WTC11 (cell line): ENCODE measurements around the gene MASP2. TPM values are rescaled to one million over a fixed set of nuclear protein-coding genes. Genes with fewer than 3 reads are reported as not detected.

Source experiments
- ATAC-seq: fragments of 200-7000 bp; cut with Tn5 transposase; 2 replicates; pipeline ENCODE4 v1.10.0; 2021; ENCODE audit warnings: mild to moderate bottlenecking, moderate library complexity
- CTCF ChIA-PET: fragments of 300-600 bp; sonication (Branson Sonifier 250); formaldehyde crosslinking; loops from one replicate; lab custom pipeline; 2021; ENCODE audit warnings: antibody characterized with exemption; lab: Charles Lee
- POLR2A ChIA-PET: fragments of 350-600 bp; sonication (Branson Sonifier 250); formaldehyde crosslinking; loops from one replicate; lab custom pipeline; 2021; ENCODE audit warnings: antibody characterized with exemption; lab: Charles Lee
- DNase-seq: peaks from one replicate; pipeline ENCODE4 v3.0.0; 2021; ENCODE audit warnings: low spot score
- H3K27ac Mint-ChIP-seq: 2 replicates; pipeline ENCODE4 v1.8.0; 2021; ENCODE audit warnings: mixed read lengths
- H3K27me3 Mint-ChIP-seq: 2 replicates; pipeline ENCODE4 v1.8.0; 2021; ENCODE audit warnings: low read depth, mild to moderate bottlenecking, moderate library complexity, mixed read lengths
- H3K36me3 Mint-ChIP-seq: 2 replicates; pipeline ENCODE4 v1.8.0; 2021; ENCODE audit warnings: mixed read lengths
- H3K4me1 Mint-ChIP-seq: 2 replicates; pipeline ENCODE4 v1.8.0; 2022; ENCODE audit warnings: mixed read lengths
- H3K4me3 Mint-ChIP-seq: 2 replicates; pipeline ENCODE4 v1.8.0; 2021; ENCODE audit warnings: mild to moderate bottlenecking, moderate library complexity, mixed read lengths
- H3K9me3 Mint-ChIP-seq: 2 replicates; pipeline ENCODE4 v1.8.0; 2021; ENCODE audit warnings: mixed read lengths
- ATF1 ChIP-seq: sonication (generic); formaldehyde crosslinking; IDR thresholded peaks from 2 replicates; pipeline ENCODE4 v1.8.1; 2023; ENCODE audit warnings: mild to moderate bottlenecking, moderate library complexity, missing genetic modification reagents
- CBFB ChIP-seq: sonication (generic); formaldehyde crosslinking; IDR thresholded peaks from 2 replicates; pipeline ENCODE4 v1.8.1; 2022; ENCODE audit warnings: mild to moderate bottlenecking, low read depth, missing genetic modification reagents
- ESRRA ChIP-seq: sonication (generic); formaldehyde crosslinking; IDR thresholded peaks from 2 replicates; pipeline ENCODE4 v1.8.1; 2022; ENCODE audit warnings: mild to moderate bottlenecking, missing genetic modification reagents, borderline replicate concordance
- FOXJ3 ChIP-seq: sonication (generic); formaldehyde crosslinking; IDR thresholded peaks from 2 replicates; pipeline ENCODE4 v1.9.0; 2021; ENCODE audit warnings: missing genetic modification reagents, mild to moderate bottlenecking, borderline replicate concordance
- FOXP1 ChIP-seq: sonication (generic); formaldehyde crosslinking; IDR thresholded peaks from 2 replicates; pipeline ENCODE4 v1.8.0; 2022; ENCODE audit warnings: missing genetic modification reagents, mild to moderate bottlenecking, moderate library complexity, borderline replicate concordance
- MYBL2 ChIP-seq: sonication (generic); formaldehyde crosslinking; IDR thresholded peaks from 2 replicates; pipeline ENCODE4 v1.8.1; 2023; ENCODE audit warnings: mild to moderate bottlenecking, moderate library complexity, missing genetic modification reagents
- NFATC4 ChIP-seq: fragments of 250-450 bp; sonication (Bioruptor Pico); IDR thresholded peaks from 2 replicates; pipeline ENCODE4 v1.9.0; 2021; ENCODE audit warnings: mild to moderate bottlenecking
- TP53 ChIP-seq: sonication (generic); formaldehyde crosslinking; IDR thresholded peaks from 2 replicates; pipeline ENCODE4 v1.8.1; 2023; ENCODE audit warnings: mild to moderate bottlenecking, missing genetic modification reagents
- ZNF416 ChIP-seq: fragments of 250-450 bp; sonication (Bioruptor Pico); IDR thresholded peaks from 2 replicates; pipeline ENCODE4 v1.9.0; 2021; ENCODE audit warnings: mild to moderate bottlenecking, inconsistent platforms
- ZNF423 ChIP-seq: fragments of 250-450 bp; sonication (Bioruptor Pico); IDR thresholded peaks from 2 replicates; pipeline ENCODE4 v2.1.2; 2022; ENCODE audit warnings: mild to moderate bottlenecking, moderate library complexity
- total RNA-seq: library from RNA; stranded (reverse); gene quantifications from 3 replicates; pipeline ENCODE4 v1.2.3, GENCODE V29; 2021
- TF ChIP-seq, protein P1 (sequence below): sonication (generic); formaldehyde crosslinking; IDR thresholded peaks from 2 replicates; pipeline ENCODE4 v1.8.0; 2022; ENCODE audit warnings: mild to moderate bottlenecking, missing genetic modification reagents
- TF ChIP-seq, protein P2 (sequence below): sonication (generic); formaldehyde crosslinking; IDR thresholded peaks from 2 replicates; pipeline ENCODE4 v1.8.1; 2022; ENCODE audit warnings: mild to moderate bottlenecking, missing genetic modification reagents, moderate library complexity, borderline replicate concordance
- TF ChIP-seq, protein P3 (sequence below): sonication (generic); formaldehyde crosslinking; IDR thresholded peaks from 2 replicates; pipeline ENCODE4 v1.8.1; 2023; ENCODE audit warnings: mild to moderate bottlenecking, missing genetic modification reagents
- TF ChIP-seq, protein P4 (sequence below): sonication (generic); formaldehyde crosslinking; IDR thresholded peaks from 2 replicates; pipeline ENCODE4 v1.8.0; 2023; ENCODE audit warnings: missing genetic modification reagents
- TF ChIP-seq, protein P5 (sequence below): sonication (generic); formaldehyde crosslinking; conservative IDR thresholded peaks from 2 replicates; pipeline ENCODE4 v1.8.1; 2023; ENCODE audit warnings: mild to moderate bottlenecking, low read depth, missing genetic modification reagents, moderate library complexity
- TF ChIP-seq, protein P6 (sequence below): sonication (generic); formaldehyde crosslinking; IDR thresholded peaks from 2 replicates; pipeline ENCODE4 v1.8.0; 2023; ENCODE audit warnings: mild to moderate bottlenecking, missing genetic modification reagents

MASP2 gene
- total RNA-seq, 1 experiment from 2014 or later: 0.57 TPM

DNA sequence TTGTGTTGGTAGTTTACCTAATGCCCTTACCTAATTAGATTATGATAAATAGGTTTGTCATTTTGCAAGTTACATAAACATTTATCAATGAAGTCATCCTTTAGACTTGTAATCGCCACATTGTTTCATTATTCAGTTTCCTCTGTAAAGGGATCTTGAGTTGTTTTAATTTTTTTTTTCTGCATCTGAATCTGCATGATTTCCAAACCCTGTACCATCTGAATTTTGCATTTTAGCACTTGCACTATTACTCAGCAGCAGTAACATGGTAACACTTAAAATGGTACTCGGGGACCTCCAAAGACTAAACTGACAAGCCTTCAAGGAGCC lies 22.2 kb downstream of the MASP2 start (continued):
- TF ChIP-seq, protein P1, sequence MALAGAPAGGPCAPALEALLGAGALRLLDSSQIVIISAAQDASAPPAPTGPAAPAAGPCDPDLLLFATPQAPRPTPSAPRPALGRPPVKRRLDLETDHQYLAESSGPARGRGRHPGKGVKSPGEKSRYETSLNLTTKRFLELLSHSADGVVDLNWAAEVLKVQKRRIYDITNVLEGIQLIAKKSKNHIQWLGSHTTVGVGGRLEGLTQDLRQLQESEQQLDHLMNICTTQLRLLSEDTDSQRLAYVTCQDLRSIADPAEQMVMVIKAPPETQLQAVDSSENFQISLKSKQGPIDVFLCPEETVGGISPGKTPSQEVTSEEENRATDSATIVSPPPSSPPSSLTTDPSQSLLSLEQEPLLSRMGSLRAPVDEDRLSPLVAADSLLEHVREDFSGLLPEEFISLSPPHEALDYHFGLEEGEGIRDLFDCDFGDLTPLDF (CRISPR knock-in tag): no peak
- TF ChIP-seq, protein P2, sequence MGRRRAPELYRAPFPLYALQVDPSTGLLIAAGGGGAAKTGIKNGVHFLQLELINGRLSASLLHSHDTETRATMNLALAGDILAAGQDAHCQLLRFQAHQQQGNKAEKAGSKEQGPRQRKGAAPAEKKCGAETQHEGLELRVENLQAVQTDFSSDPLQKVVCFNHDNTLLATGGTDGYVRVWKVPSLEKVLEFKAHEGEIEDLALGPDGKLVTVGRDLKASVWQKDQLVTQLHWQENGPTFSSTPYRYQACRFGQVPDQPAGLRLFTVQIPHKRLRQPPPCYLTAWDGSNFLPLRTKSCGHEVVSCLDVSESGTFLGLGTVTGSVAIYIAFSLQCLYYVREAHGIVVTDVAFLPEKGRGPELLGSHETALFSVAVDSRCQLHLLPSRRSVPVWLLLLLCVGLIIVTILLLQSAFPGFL: no peak
- TF ChIP-seq, protein P3, sequence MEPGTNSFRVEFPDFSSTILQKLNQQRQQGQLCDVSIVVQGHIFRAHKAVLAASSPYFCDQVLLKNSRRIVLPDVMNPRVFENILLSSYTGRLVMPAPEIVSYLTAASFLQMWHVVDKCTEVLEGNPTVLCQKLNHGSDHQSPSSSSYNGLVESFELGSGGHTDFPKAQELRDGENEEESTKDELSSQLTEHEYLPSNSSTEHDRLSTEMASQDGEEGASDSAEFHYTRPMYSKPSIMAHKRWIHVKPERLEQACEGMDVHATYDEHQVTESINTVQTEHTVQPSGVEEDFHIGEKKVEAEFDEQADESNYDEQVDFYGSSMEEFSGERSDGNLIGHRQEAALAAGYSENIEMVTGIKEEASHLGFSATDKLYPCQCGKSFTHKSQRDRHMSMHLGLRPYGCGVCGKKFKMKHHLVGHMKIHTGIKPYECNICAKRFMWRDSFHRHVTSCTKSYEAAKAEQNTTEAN (CRISPR knock-in tag): no peak

DNA sequence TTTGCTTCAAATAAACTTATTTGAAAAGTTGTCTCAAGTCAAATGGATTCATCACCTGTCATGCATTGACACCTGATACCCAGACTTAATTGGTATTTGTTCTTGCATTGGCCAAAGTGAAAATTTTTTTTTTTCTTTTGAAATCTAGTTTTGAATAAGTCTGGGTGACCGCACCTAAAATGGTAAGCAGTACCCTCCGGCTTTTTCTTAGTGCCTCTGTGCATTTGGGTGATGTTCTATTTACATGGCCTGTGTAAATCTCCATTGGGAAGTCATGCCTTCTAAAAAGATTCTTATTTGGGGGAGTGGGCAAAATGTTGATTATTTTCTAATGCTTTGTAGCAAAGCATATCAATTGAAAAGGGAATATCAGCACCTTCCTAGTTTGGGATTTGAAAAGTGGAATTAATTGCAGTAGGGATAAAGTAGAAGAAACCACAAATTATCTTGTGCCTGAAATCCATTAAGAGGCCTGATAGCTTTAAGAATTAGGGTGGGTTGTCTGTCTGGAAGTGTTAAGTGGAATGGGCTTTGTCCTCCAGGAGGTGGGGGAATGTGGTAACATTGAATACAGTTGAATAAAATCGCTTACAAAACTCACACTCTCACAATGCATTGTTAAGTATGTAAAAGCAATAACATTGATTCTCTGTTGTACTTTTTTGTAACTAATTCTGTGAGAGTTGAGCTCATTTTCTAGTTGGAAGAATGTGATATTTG lies 22.7 kb downstream of the MASP2 start:
- CTCF ChIA-PET: interaction anchor here (0.6 kb wide), 1 partner anchor 821 kb away, joined by 3 read pairs; no protein-coding TSS in a partner anchor
- Mint-ChIP-seq H3K4me3 (no peak overlapping the region), H3K27ac (peak overlapping the region; percentile 63), H3K9me3 (no peaks in the 10 kb centered on the region), H3K4me1 (peaks cover 7% of the 10 kb centered on the region; the same call in 1 of the 2 replicates)
- POLR2A ChIA-PET: no interaction called here
- no peak for ATAC-seq
- TF ChIP-seq, protein P4, sequence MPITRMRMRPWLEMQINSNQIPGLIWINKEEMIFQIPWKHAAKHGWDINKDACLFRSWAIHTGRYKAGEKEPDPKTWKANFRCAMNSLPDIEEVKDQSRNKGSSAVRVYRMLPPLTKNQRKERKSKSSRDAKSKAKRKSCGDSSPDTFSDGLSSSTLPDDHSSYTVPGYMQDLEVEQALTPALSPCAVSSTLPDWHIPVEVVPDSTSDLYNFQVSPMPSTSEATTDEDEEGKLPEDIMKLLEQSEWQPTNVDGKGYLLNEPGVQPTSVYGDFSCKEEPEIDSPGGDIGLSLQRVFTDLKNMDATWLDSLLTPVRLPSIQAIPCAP (CRISPR knock-in tag): no peak
- TF ChIP-seq MYBL2 (no peak), FOXJ3 (CRISPR knock-in tag) (no peak), NFATC4 (CRISPR knock-in tag) (no peak), ZNF423 (no peak), CBFB (CRISPR knock-in tag) (no peak), ZNF416 (CRISPR knock-in tag) (no peak)
- TF ChIP-seq, protein P5, sequence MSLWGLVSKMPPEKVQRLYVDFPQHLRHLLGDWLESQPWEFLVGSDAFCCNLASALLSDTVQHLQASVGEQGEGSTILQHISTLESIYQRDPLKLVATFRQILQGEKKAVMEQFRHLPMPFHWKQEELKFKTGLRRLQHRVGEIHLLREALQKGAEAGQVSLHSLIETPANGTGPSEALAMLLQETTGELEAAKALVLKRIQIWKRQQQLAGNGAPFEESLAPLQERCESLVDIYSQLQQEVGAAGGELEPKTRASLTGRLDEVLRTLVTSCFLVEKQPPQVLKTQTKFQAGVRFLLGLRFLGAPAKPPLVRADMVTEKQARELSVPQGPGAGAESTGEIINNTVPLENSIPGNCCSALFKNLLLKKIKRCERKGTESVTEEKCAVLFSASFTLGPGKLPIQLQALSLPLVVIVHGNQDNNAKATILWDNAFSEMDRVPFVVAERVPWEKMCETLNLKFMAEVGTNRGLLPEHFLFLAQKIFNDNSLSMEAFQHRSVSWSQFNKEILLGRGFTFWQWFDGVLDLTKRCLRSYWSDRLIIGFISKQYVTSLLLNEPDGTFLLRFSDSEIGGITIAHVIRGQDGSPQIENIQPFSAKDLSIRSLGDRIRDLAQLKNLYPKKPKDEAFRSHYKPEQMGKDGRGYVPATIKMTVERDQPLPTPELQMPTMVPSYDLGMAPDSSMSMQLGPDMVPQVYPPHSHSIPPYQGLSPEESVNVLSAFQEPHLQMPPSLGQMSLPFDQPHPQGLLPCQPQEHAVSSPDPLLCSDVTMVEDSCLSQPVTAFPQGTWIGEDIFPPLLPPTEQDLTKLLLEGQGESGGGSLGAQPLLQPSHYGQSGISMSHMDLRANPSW (CRISPR knock-in tag): no peak
- TF ChIP-seq, protein P2: no peak
- TF ChIP-seq, all 79 proteins: peak for 0
- peaks cover 76% of the 10 kb centered on the region for H3K36me3 Mint-ChIP-seq
- DNase-seq: no peak
- no peaks in the 10 kb centered on the region for H3K27me3 Mint-ChIP-seq

DNA sequence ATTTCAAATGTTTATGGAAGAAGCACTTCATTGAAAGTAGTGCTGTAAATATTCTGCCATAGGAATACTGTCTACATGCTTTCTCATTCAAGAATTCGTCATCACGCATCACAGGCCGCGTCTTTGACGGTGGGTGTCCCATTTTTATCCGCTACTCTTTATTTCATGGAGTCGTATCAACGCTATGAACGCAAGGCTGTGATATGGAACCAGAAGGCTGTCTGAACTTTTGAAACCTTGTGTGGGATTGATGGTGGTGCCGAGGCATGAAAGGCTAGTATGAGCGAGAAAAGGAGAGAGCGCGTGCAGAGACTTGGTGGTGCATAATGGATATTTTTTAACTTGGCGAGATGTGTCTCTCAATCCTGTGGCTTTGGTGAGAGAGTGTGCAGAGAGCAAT lies 23.8 kb downstream of the MASP2 start:
- no peak for DNase-seq
- Mint-ChIP-seq H3K36me3 (peaks cover 87% of the 10 kb centered on the region), H3K9me3 (no peaks in the 10 kb centered on the region), H3K4me1 (peaks cover 7% of the 10 kb centered on the region; the same call in 1 of the 2 replicates), H3K27me3 (no peaks in the 10 kb centered on the region), H3K4me3 (no peak overlapping the region), H3K27ac (peak overlapping the region; percentile 9; the same call in 1 of the 2 replicates)
- no peak for TF ChIP-seq ESRRA (CRISPR knock-in tag)
- no peak for TF ChIP-seq ATF1 (CRISPR knock-in tag)
- TF ChIP-seq, protein P6, sequence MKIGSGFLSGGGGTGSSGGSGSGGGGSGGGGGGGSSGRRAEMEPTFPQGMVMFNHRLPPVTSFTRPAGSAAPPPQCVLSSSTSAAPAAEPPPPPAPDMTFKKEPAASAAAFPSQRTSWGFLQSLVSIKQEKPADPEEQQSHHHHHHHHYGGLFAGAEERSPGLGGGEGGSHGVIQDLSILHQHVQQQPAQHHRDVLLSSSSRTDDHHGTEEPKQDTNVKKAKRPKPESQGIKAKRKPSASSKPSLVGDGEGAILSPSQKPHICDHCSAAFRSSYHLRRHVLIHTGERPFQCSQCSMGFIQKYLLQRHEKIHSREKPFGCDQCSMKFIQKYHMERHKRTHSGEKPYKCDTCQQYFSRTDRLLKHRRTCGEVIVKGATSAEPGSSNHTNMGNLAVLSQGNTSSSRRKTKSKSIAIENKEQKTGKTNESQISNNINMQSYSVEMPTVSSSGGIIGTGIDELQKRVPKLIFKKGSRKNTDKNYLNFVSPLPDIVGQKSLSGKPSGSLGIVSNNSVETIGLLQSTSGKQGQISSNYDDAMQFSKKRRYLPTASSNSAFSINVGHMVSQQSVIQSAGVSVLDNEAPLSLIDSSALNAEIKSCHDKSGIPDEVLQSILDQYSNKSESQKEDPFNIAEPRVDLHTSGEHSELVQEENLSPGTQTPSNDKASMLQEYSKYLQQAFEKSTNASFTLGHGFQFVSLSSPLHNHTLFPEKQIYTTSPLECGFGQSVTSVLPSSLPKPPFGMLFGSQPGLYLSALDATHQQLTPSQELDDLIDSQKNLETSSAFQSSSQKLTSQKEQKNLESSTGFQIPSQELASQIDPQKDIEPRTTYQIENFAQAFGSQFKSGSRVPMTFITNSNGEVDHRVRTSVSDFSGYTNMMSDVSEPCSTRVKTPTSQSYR (CRISPR knock-in tag): no peak
- TF ChIP-seq, protein P1 (CRISPR knock-in tag): no peak
- TF ChIP-seq TP53 (CRISPR knock-in tag): no peak
- TF ChIP-seq FOXP1: no peak
- CTCF ChIA-PET: no interaction called here
- POLR2A ChIA-PET: no interaction called here
- no peak for ATAC-seq
